HEK293 (cell line): ENCODE data around the gene GTPBP3.

ENCODE experiments used
- SP2 ChIP-seq: fragments of 450-650 bp; formaldehyde crosslinking; IDR thresholded peaks from 2 replicates; pipeline ENCODE4 v1.5.1; 2016; ENCODE audit warnings: missing biosample characterization, missing genetic modification characterization
- TRIM28 ChIP-seq: IDR thresholded peaks from 2 replicates; pipeline ENCODE4 v1.6.1; 2011; ENCODE audit warnings: low read length, control low read depth, borderline replicate concordance

- TF ChIP-seq TRIM28 (no peak), SP2 (tag by site-specific recombination) (no peak)
These were observed 7.7 kb upstream of the GTPBP3 start for GRCh38 chr19:17329366-17330261.
